LNCAP (cell line): ENCODE results near the gene CDC73.

ENCODE experiments used
- TF ChIP-seq, protein P1 (sequence below): fragments of 450-650 bp; IDR thresholded peaks from 2 replicates; pipeline ENCODE4 v1.5.1; 2017; ENCODE audit warnings: mild to moderate bottlenecking

Gene CDC73

DNA sequence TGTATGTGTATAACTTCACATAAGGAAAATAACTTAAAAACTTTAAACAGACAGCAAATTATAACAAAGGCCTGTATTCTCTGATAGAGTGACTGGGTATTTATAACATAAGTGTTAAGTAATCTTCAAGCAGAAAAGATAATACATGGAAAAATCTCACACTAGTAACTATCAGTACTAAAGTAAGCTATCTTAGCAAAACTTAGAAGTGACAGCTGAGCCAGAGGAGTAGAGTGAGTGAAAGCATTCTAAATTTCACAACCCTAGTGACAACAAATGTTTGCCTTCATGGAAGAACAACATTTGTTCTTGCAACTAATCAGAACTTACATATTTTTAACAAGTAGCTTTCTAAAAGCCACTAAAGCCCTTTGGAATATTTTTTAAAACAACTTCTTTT, 139.1 kb downstream of the CDC73 start:
- TF ChIP-seq, protein P1, sequence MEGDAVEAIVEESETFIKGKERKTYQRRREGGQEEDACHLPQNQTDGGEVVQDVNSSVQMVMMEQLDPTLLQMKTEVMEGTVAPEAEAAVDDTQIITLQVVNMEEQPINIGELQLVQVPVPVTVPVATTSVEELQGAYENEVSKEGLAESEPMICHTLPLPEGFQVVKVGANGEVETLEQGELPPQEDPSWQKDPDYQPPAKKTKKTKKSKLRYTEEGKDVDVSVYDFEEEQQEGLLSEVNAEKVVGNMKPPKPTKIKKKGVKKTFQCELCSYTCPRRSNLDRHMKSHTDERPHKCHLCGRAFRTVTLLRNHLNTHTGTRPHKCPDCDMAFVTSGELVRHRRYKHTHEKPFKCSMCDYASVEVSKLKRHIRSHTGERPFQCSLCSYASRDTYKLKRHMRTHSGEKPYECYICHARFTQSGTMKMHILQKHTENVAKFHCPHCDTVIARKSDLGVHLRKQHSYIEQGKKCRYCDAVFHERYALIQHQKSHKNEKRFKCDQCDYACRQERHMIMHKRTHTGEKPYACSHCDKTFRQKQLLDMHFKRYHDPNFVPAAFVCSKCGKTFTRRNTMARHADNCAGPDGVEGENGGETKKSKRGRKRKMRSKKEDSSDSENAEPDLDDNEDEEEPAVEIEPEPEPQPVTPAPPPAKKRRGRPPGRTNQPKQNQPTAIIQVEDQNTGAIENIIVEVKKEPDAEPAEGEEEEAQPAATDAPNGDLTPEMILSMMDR: no peak

DNA sequence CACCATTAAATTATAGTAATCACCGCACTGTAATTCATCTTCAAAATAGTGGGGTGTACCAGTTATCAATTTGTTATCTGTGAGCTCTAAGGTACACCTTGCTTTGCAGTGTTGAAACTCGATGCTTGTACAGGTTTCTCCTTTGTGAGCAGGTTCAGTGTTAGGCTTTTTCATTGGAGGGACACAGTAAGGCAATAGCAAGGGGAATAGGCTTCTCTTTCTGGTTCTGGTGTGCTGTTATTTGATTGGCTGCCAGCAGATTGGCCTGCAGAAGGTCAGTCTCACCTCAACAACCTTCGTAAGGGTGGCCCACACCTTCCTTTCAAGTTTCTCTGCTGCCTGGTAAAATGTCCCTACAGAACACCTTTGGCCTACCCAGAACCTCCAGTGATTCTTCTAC, 140.8 kb downstream of the CDC73 start:
- TF ChIP-seq, protein P1: no peak

DNA sequence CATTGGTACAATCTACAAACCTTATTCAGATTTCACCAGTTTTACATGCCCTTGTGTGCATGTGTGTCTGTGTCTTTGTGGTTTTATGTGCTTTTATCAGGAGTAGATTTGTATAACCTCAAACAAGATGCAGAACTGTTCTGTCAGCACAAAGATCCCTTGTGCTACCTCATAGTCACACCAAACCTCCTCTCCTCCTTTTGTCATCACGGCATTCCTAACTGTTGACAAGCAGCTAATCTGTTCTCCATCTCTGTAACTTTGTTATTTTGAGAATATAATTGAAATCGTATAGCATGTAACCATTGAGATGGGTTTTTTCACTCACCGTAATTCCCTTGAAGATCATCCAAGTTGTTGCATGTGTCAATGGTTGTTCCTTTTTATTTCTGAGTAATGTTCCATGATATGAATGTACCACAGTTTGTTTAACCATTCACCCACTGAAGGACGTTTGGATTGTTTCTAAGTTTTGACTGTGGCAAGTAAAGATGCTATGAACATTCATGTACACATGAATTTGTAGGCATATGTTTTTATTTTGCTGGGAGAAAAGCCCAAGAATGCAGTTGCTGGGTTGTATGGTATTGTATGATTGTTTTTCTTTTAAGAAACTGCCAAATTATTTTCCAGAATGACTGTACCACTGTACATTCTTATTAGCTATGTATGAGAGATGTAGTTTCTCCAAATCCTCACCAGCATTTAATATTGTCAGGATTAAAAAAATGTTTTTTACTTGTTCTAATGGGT, 142.7 kb downstream of the CDC73 start:
- TF ChIP-seq, protein P1: no peak

DNA sequence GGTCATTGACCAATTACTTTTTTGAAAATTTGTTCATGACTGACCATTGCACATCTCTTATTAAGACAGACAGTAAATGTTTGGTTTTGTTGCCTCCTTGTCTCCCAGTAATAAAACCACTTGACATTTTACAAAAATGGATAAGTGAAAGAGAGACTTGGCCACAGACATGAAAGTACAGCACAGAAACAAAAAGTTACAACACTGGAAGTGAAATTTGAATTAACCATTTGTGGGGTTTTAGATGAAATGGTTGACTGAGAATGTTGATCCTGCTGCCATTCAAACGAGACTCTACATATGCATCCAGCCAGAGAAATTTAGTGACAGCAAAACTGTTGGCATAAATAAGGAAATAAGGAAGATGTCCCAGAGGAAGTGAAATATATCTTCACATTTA, 143.9 kb downstream of the CDC73 start:
- TF ChIP-seq, protein P1: no peak

DNA sequence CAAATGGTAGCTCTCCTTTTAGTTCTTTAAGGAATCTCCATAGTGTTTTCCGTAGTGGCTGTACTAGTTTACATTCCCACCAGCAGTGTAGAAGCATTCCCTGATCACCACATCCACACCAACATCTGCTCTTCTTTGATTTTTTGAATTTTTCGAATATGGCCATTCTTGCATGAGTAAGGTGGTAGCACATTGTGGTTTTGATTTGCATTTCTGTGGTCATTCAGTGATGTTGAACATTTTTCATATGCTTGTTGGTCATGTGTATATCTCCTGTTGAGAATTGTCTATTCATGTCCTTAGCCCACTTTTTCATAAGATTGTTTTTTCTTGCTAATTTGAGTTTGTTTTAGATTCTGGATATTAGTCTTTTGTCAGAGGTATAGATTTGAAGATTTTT, 149.2 kb downstream of the CDC73 start:
- TF ChIP-seq, protein P1: no peak

DNA sequence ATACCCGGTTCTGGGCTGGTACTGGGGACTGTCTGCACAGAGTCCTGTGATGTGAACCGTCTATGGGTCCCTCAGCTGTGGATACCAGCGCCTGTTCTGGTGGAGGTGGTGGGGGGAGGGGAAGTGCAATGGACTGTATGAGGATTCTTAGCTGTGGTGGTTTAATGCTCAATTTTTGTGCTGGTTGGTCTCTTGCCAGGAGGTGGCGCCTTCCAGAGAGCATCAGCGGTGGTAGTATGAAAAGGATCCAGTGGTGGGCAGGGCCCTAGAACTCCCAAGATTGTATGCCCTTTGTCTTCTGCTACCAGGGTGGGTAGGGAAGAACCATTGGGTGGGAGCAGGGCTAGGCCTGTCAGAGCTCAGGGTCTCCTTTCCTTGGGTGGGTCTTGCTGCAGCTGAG, 153.9 kb downstream of the CDC73 start:
- TF ChIP-seq, protein P1: no peak

DNA sequence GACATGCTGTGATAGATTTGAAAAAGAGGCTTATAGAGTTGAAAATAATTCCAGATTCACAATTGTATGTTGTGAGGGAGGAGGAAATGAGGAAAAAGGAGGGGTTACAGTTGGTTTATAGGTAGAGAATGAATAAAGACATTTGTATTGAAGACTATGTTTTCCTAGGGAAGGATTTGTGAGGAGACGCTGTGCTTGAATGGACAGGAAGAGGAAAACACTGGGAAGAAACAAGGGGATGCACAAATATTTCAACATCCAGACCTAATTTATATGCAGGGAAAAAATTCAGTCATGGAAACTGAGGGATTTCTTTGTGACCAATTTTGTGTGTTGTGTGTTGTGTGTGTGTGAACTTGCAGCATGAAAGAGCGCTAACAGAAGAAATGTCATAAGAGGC, 157.1 kb downstream of the CDC73 start:
- TF ChIP-seq, protein P1: no peak

DNA sequence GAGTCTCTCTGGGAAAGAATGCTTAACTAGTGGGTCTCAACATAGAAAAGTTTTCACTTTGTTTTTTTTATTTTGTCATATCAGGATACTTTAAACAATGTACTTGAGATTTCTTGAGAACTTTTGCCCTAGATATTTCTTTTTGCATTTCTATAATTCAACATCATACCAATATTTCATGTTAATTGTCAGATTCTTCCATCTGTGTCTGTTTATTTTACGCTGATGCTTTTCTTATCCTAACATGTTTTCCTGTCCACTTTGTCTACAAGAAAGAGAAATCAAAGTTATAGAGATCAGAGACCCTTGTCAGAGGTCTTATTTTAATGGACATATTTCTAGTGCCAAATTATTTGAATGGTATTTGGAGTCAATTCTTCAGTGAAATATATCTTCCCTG, 160.1 kb downstream of the CDC73 start:
- TF ChIP-seq, protein P1: no peak
